Fibroblast of lung (primary cell): ENCODE data around the gene CMBL.

ENCODE experiments used
- CTCF ChIP-seq, 2 donors: IDR thresholded peaks in 1 of 2; conservative IDR thresholded peaks in 1 of 2; 1 replicate in 1 of 2; 2 replicates in 1 of 2; pipeline ENCODE4 v1.5.1; 2011 to 2012; ENCODE audit warnings: low read length in 2 of 2, control low read depth in 1 of 2, inconsistent platforms in 1 of 2, low read depth in 1 of 2, mild to moderate bottlenecking in 1 of 2
- EZH2 ChIP-seq: IDR thresholded peaks from 2 replicates; pipeline ENCODE4 v1.5.1; 2012; ENCODE audit warnings: low read length, control low read depth, mild to moderate bottlenecking; ENCODE audit errors: missing control alignments

GRCh38 chr5:10249948-10250805 is 57.5 kb downstream of the CMBL start, which contains the start of gene CCT5:
- TF ChIP-seq CTCF (conservative IDR thresholded peaks at IDR 0.05 in 1 of 2, IDR thresholded peaks at IDR 0.05 in 1 of 2; ENCODE audit: low read depth in 1 of 2, low read length in 2 of 2) = no peak
- no peak for TF ChIP-seq EZH2
